GM12872 (cell line): ENCODE results near the gene DAPP1.

ENCODE experiments used
- TF ChIP-seq, protein P1 (sequence below): IDR thresholded peaks from 3 replicates; pipeline ENCODE4 v1.5.1; 2011; ENCODE audit warnings: low read depth, mild to moderate bottlenecking, low read length, moderate library complexity; ENCODE audit not compliant: insufficient read depth

Gene DAPP1, protein sequence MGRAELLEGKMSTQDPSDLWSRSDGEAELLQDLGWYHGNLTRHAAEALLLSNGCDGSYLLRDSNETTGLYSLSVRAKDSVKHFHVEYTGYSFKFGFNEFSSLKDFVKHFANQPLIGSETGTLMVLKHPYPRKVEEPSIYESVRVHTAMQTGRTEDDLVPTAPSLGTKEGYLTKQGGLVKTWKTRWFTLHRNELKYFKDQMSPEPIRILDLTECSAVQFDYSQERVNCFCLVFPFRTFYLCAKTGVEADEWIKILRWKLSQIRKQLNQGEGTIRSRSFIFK

DNA sequence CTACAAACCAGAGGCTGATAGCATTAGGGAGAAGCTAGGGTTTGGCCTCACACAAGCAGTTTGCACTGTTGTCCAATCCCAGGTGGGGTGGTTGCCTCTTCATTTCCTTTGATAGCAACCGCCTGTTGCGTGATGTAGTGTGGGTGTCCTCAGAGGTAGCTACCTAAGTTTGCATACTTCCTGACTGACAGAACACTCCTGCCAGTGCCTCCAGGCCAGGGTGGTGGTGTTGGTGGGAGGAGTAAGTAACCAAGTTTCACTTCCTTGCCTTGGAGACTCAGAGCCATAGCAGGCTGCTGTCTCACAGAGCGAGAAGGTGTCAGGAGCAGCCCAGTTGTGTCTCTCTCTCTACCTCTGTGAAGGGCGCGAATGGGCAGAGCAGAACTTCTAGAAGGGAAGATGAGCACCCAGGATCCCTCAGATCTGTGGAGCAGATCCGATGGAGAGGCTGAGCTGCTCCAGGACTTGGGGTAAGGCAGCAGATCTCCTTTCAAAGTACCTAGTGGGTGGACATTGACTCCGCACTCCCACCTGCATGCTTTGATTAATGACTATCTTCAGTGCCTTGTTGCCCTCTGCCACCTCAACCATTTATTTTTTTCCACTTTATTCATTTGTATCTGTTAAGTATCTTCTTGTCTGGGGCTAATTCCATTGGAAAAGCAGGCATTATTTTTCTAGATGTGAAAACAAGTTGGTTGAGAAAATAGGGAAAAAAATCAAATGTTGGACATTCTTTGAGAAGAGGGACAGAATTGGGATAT lies at the start of gene DAPP1:
TSS of gene DAPP1 (plus strand) at position 283 of the 764 bp plus-strand sequence. CDS start at position 370, 87 bp downstream.
- TF ChIP-seq, protein P1, sequence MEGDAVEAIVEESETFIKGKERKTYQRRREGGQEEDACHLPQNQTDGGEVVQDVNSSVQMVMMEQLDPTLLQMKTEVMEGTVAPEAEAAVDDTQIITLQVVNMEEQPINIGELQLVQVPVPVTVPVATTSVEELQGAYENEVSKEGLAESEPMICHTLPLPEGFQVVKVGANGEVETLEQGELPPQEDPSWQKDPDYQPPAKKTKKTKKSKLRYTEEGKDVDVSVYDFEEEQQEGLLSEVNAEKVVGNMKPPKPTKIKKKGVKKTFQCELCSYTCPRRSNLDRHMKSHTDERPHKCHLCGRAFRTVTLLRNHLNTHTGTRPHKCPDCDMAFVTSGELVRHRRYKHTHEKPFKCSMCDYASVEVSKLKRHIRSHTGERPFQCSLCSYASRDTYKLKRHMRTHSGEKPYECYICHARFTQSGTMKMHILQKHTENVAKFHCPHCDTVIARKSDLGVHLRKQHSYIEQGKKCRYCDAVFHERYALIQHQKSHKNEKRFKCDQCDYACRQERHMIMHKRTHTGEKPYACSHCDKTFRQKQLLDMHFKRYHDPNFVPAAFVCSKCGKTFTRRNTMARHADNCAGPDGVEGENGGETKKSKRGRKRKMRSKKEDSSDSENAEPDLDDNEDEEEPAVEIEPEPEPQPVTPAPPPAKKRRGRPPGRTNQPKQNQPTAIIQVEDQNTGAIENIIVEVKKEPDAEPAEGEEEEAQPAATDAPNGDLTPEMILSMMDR = no peak

DNA sequence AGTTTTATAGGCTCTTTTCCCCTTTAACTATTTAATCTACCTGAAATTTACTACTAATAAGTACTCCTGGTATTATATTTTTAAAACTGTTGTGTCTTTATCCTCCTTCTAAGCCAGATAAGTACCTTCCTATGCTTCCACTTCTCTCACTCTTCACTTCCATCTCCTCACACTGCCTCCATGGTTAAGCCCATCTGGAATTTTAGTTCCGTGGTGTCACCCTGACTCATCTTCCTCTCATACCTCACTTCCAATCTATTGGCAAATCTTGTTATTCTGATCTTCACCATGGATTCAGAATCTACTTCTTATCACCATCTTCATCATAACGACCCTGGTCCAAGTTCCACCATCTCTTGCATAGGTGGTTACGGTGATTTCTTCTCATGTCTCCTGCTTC lies 32.7 kb upstream of the DAPP1 start:
- TF ChIP-seq, protein P1 = no peak

DNA sequence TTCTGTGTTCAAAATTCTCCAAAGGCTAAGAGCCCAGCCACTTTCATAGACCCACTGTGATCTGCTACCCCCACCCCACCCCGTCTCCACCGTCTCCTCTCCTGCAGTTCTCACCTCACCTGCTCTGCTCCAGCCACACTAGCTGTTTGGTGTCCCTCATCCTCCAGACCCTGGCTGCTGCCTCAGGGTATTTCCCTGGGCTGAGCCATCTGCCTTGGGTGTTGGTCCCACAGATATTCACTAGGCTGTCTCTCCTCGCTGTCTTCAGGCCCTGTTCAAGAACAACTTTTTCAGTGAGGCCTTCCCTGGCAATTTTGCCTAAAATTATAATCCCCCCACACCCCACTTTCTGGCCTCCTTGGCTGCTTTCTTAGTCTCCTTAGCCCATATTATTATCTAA lies 31.8 kb upstream of the DAPP1 start:
- TF ChIP-seq, protein P1 = no peak

DNA sequence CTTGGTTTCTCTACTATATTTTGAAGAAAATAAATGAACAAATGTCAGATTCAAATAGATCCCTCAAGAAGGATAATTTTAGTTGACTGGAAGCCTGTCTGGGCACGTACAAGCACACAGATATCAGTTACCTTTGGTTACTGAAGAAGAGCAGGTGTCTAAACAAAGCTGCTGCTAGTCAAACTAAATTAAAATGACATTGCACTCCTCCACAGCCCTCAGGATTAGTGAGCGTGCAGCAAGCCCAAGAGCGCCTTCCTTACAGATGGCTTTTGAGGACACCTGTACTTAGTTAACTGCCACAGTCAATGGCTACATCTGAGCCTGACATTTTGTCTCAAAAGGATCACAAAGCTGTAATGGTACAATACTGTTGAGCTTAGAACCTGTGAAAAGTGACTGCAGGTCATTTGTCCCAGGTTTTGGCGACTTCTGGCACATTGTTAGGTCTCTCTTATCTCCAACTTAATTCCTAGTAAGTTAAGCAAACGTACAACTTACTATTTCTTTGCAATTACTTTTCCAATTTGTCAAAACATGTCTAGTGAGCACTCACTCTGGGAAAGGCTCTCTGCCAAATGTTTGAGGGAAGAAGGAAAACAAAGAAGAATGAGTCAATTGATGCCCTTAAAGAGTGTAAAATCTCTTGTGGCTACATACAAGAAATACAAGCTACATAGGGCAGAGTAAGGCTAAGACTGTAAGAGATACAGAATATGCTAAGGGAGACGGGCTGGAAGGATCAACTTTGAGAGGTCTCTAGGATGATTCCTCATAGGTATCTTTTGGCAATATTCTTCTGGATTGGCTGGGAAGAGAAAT lies 25.6 kb upstream of the DAPP1 start:
- TF ChIP-seq, protein P1 = no peak

DNA sequence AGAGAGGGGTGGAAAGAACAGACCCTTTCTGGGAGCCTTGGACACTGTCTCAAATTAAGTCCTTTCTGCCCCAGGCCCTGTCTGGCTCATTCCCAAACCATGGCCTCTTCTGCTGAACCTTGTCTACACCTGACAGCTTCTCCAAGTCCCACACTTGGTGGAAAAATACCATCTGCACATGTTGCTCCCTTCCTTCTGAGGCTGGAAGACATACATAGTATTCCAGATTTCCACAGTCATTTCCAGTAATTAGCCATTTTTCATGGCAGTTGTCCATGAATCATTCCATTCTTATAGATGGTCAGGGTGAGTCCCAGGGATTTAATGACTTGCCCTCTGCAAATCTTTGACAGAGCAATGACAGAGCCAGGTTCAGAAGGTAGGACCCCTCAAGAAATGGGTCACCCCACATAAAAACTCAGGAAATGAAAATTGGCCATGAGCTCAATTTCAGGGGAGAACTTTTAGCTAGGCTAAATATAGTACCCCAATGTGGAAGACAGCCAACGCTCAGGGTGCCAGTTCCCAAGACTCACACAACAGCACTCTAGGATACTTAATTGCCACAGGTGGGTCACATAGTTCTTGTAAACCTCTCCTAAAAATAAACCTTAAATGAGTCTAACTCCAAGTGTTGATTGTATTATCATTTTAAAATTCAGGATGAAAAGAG lies 16.2 kb upstream of the DAPP1 start:
- TF ChIP-seq, protein P1 = no peak

DNA sequence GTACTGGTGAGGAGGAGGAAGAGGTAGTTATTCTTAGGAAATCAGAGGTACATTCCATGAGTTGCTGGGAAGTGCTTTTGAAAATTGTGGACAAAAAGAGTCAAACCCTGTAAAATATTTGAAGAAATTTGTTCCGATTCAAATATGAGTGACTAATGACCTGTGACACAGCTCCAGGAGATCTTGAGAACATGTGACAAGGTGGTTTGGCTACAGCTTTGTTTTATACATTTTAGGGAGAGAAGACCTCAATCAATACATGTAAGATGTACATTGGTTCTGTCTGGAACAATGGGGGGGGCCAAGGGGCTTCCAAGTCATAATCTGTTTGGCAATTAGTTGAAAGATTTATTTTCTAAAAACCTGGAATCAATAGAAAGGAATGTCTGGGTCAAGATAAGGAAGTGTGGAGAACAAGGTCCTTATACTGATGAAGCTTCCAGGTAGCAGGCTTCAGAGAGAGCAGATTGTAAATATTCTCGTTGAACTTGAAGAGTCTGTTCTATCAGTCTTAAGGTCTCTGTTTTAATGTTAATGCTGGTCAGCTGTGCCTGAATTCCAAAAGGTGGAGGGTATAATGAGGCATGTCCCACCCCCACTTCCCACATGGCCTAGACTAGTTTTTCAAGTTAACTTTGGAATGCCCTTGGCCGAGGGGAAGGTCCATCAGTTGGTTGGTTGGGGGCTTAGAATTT lies 15.5 kb upstream of the DAPP1 start:
- TF ChIP-seq, protein P1 = no peak
